HG03457 (cell line): ENCODE results near the gene FOXD1.
"Not testable (repeated sequence)": the region's sequence is repeated elsewhere in the genome, so short reads cannot be mapped to it uniquely, and the experiment has no call there.

Experiments used
- ATAC-seq: cut with Tn5 transposase; IDR thresholded peaks from one replicate; pipeline ENCODE4 v1.9.1; 2021; ENCODE audit warnings: moderate number of reproducible peaks; ENCODE audit not compliant: unreplicated experiment

FOXD1 gene

DNA sequence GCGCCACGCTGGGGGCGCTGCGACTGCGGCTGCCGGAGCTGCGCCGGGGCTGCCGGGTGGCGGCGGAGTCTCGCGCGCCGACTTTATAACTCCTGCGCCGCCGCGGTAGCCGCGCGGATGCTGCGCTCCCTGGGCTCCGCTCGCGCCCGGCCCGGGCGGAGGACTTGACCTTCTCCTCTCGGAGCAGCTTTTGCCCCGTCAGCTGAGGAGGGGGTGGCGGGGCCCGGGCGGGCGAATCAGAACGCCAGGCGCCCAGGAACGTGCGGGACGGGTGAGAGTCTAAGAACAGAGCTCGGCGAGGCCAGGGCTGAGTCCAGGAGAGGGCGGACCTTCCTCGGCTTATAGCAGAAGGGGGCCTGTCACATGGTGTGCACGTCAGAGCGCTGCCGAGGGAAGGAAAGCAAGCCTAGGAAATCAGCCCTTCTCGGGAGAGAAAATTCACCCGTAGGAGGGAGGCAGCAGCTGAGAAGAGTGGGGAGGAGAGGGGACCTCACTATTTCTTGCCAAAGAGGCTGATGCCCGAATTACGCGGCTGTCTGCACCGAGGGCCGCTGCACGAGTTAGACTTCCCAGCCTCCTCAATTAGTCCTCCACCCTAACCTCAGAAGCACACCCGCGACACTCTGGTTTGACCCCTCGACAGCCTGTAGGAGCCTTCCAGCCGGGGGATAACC lies at the start of gene FOXD1:
Gene FOXD1, minus strand, starts transcription at position 315 of the 674 bp plus-strand sequence. CDS start 415 bp downstream, outside the sequence.
- no peak for ATAC-seq

DNA sequence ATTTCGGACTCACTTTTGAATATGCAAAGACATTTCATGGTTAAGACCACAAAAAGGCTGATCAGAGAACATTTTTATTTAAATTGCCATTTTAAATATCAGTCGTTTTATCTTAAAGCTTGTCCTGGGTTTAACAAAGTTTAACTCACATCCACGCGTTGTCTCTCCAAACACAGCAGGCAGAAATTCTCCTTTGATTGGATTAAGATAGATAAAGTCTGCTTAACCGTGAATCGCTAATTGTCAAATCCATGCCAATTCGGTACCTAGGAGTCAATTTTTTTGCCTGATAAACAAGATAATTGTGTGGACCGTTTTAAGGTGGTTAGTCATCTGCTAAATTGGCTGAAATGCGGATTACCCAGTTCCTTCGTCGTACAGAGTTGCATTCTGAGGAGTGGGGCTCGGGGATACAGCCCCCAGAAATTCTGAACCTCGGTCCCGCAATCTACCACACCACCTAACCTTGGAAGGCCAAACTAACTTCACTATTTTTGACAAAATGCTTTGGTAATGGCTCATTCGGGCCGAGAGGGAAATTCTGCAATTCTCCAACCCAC lies 49.0 kb upstream of the FOXD1 start:
- ATAC-seq, result no peak

DNA sequence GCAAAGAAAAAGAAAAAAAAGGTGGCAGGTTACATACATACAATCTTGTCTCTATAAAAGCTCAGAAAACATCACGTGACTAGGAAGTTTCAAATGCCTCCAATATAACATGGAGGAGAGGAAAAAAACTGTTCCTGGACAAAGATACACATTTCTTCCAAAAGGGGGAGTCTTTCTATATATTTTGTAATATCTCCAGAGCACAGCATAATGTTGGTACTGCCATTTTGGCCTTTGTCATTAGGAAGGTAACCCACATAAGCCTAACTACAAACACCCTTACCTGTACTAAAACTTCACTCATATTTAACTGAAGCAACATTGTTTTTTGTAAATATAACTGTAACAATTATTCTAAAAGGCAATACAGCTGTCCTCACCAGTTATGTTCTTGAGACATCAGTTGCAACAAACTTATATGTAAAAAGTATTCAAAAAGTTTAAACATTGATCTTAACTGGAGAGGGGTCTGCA lies 48.4 kb upstream of the FOXD1 start:
- no peak for ATAC-seq

DNA sequence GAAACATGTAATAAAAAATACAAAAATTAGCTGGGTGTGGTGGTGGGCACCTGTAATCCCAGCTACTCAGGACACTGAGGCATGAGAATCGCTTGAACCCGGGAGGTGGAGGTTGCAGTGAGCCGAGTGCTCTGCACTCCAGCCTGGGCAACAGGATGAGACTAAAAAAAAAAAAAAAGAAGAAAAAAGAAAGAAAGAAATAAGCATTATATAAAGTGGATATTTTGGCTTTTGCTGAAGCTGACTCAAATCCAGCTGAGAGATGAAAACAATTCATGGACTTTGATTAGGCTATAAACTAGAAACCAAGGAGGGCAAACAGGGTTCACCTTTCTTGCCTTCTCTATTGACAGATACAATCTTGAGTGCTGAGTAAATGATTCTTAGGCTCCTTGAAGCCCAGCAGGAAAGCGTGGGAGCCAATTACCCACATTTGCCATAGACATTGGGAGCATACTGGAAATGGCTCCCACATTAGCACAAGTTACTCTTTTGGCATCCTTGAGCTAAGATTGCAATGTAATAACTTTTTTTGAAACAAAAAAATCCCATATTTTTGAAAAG lies 47.3 kb upstream of the FOXD1 start:
- no peak for ATAC-seq

DNA sequence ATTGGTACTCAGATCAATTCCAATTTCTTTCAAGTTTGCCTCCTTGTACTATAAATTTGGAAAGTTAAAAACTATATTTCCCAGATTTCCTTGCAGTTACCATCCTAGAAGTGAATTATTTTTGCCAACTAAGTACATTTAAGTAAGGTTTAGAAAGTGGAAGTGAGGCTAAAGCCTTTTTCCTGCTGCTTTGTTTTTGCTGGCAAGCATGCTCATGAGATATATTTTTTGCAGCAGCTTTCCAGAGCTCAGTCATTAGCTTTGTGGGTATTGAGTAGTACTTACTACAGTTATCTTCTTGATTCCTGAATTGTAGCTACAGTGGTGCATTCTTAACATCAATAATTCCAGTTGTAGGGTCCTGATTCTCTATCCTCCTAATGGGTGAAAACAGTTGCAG lies 46.1 kb upstream of the FOXD1 start:
- ATAC-seq, result no peak

DNA sequence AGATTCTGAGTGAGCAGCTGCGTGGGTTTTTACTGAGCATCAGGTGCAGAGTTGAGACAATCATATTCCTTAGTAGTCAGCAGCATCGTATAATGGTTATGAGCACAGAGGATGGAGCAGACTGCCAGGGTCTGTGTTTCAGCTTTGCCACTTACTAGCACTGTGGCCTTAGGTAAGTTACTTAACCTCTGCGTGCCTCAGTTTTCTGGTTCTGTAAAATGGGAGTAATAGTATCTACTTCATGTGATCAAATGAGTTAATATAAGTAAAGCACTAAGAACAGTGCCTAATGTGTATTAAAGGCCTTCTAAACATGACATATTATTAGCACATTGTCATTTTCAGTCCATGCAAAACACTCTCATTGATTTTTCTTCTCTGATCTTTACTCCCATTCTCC lies 44.8 kb upstream of the FOXD1 start:
- ATAC-seq, result no peak

DNA sequence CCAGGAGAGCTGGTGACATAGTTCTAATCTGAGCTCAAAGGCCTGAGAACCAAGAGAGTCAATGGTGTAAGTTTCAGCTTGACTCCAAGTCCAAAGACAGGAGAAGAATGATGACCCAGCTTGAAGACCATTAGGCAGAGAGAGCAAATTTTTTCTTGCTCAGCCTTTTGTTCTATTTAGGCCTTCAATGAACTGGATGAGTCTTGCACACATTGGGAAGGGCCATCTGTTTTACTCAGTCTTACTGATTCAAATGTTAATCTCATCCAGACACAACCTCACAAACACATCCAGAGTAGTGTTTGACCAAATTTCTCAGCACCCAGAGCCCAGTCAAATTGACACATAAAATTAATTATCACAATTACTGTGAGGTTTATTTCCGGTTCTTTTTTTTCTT lies 42.6 kb upstream of the FOXD1 start:
- no peak for ATAC-seq

DNA sequence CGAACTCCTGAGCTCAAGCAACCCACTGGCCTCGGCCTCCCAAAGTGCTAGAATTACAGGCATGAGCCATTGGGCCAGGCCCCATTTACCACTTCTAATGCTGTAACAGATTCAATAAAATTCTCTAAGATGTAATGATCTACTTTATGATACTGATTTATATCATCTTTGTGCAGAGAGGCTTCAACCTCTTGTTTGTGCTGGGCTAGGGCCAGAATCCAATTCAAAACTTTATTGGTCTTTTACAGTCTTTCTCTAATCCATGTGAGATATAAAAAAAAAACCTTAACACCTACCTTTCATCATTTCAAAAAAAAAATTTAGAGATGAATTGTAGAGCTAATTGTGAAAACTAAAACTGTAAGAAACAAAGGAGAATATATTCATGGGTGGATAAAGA lies 41.5 kb upstream of the FOXD1 start:
- ATAC-seq, result no peak

DNA sequence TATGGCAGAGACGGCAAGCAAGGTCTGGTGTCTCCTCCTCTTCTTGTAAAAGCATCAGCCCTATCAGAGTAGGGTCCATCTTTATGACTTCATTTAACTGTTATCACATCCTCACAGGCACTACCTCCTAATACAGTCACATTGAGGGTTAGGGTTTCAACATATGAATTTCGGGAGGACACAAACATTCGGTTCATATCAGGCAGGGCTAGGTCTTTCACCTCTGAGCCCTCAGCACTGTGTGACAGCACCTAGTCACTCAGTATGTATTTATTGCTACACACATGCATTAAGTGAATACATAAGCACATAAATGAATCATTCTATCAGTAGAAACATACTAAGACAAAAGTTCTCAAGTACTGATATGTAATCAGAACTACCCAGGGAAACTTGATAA lies 40.2 kb upstream of the FOXD1 start:
- no peak for ATAC-seq

DNA sequence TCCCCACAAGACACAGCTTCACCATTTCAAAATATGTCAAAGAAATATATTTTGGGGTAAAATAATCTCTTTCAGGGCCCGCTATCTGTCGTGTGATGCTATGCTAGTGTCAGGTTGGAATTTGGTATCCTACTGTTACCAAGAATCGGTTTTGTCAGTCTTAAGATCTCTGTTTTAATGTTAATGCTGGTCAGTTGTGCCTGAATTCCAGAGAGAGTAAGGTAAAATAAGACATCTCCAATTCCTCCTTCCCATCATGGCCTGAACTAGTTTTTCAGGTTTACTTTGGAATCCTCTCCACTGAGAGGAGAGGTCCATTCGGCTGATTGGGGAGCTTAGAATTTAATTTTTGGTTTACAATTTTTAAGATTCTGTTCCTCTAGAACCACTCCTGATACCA lies 39.2 kb upstream of the FOXD1 start:
- no peak for ATAC-seq

DNA sequence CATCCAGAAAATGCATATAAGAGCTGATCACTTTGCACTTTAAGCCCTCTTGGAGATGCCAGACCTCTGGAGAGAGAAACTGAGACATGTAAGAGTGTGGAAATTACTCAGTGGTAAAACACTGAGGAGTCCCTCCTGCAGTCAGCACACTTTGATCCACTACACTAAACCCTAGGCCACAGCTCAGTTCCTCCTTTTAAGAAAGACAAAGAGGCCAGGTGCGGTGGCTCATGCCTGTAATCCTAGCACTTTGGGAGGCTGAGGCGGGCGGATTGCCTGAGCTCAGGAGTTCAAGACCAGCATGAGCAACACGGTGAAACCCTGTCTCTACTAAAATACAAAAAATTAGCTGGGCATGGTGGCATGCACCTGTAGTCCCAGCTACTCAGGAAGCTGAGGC lies 38.7 kb upstream of the FOXD1 start:
- ATAC-seq, result not testable (repeated sequence)

DNA sequence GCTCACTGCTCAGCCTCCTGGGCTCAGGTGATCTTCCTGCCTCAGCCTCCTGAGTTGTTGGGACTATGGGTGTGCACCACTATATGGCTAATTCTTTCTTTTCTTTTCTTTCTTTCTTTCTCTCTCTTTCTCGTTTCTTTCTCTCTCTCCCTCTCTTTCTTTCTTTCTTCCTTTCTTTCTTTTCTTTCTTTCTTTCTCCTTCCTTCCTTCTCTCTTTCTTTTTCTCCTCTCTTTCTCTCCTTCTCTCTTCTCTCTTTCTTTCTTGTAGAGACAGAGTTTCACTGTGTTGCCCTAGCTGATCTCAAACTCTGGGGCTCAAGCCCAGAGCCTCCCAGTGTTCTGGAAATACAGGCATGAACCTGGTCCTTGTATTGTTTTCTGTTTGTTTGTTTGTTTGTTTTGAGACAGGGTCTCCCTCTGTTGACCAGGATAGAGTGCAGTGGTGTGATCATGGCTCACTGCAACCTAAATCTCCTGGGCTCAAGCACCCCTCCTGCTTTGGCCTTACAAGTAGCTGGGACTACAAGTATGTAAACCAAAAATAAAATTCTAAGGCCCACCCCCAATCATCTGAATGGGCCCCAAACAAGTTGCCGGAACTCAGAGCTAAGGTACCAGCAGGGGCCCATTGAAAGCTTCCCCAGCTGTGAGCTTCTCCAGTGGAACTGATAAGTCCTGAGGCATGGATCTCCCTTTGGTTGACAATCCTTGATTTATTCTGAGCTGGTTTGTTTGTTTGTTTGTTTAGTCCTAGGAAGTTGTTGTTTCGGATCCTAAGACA lies 37.7 kb upstream of the FOXD1 start:
- ATAC-seq, result no peak

DNA sequence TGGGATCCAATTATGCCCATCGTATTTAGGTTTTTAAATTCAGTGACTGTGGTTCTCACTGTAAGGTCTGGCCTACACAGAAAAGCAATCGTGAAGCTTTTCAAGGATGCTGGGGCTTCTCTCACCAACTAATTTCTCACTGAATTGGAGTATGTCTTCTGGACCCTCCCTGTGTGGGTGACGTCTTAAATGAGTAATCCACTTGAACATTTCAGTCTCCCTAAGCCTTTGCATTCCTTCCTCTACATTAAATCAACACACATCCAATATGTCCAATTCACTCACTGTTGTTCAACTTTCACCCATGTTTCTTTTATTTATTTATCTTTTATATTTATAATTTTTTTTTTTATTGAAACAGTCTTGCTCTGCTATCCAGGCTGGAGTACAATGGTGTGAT lies 37.1 kb upstream of the FOXD1 start:
- no peak for ATAC-seq

DNA sequence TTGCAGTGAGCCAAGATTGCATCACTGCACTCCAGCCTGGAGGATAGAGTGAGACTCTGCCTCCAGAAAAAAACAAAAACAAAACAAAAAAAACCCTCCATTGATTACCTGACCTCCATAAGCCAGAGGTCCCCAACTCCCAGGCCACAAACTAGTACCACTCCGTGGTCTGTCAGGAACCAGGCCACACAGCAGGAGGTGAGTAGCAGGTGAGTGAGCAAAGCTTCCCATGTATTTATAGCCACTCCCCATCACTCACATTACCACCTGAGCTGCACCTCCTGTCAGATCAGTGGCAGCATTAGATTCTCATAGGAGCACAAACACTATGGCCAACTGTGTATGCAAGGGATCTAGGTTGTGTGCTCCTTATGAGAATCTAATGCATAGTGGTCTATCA lies 35.9 kb upstream of the FOXD1 start:
- ATAC-seq, result no peak

DNA sequence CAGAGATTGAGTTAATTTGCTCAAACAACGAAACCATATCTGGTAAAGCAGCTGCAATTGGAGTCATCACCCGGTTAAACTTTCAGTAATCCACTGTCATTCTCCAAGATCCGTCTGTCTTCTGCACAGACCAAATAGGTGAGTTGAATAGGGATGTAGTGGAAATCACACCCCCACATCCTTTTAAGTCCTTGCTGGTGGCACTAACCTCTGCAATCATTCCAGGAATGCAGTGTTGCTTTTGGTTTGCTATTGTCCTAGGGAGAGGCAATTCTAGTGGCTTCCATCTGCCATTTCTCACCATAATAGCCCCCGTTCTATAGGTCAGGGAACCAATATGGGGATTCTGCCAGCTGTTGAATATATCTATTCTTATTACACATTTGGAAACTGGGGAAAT lies 35.1 kb upstream of the FOXD1 start:
- ATAC-seq, result no peak

DNA sequence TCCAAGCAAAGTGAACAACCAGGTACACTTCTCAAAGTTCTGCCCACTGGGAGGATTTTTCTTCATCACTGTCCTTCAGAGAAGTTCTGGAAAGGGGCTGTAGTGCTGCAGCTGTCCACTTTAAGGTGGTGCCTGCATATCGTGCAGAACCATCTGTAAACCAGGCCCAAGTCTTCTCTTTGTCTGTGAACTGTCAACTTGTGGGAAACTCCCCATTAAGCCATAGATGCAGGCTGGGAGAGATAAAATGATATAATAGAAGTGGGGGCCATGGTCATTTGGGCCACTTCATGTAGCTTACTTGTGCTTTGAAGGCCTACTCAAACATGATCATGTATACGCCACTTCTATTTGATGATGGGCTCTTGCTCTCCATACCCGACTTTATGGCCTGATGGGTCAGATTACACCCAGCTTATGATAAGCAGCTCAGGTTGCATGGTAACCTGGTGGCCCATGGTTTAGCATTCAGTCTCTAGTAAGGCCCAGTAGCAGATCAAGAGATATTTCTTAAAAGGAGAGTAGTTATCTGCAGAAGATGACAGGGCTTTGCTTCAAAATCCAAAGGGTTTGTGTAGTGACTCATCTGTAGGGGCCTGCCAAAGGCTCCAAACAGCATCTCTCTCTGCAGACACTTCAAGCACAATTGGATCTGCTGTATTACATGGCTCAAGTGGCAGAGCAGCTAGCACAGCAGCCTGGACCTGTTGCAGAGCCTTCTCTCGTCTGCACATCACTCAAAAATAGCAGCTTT lies 34.0 kb upstream of the FOXD1 start:
- no peak for ATAC-seq

DNA sequence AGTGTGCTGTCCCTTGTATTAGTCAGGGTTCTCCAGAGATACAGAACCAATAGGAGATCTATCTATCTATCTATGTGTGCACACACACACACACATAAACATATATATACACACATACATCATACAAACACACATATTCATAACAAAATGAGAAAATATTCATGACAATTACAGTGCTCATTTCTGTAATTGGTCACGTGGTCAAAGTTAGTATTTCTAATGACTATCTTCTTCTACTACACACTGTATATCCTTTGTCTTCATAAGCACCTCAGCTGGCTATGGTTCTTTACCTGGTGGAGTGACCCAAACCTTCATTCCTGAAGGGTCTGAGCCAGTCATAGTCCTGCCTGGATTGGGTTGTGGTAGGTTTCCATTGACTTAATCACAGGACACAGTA lies 31.9 kb upstream of the FOXD1 start:
- no peak for ATAC-seq

DNA sequence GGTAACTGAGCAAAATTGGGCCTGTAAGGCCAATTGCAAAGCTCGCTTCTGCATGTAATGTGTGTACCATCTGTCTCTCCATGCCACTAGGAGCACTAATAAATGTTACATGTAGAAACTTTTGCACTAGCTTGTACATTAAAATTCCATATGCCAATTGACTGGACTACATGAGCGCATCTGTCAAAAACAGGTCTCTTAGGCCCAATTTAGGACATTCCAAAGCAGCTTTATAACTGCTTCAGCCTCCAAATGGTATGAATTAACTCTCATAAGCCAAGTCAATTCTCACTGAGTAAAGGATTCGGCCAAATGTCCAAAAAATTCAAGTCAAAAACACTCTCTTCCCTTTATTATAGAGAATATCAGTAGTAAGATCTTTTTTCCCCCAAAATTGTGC lies 23.5 kb upstream of the FOXD1 start:
- no peak for ATAC-seq

DNA sequence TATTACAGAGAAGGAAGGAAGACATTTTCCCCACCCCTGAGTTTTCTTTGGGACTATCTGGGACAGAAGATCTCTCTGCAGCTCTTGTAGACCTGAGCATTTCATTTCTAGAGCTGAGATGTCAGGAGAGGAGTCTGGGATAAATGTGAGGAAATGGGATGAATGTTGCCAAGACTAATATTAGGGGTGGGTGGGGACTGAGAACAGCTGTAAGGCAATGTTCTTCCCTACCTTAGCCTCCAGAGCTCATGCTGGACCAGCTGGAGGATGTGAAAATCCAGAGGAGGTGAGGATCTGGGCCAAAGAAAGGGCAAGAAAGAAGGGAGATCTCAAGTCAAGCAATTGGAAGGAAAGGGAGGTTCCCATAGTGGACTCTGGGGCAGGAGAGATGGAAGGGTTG lies 23.1 kb upstream of the FOXD1 start:
- no peak for ATAC-seq

DNA sequence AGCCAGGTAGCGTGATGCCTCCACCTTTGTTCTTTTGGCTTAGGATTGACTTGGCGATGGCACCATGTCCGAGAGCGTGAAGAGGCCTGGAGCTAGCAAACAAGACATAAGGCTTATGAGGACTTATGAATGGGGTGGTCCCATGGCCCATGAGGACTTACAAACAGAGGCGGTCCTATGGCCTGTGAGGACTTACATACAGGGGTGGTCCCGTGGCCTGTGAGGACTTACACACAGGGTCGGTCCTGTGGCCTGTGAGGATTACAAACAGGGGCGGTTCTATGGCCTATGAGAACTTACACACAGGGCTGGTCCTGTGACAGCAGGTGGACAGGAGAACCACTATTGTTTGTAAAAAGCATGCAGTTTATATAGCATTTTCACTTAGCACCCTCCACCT lies 21.3 kb upstream of the FOXD1 start:
- no peak for ATAC-seq

DNA sequence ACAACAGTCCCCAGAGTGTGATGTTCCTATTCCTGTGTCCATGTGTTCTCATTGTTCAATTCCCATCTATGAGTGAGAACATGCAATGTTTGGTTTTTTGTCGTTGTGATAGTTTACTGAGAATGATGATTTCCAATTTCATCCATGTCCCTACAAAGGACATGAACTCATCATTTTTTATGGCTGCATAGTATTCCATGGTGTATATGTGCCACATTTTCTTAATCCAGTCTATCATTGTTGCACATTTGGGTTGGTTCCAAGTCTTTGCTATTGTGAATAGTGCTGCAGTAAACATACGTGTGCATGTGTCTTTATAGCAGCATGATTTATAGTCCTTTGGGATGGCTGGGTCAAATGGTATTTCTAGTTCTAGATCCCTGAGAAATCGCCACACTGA lies 20.1 kb upstream of the FOXD1 start:
- ATAC-seq, result not testable (repeated sequence)
